Measurements from ENCODE around the gene TCP11. TPM values are rescaled to one million over a fixed set of nuclear protein-coding genes. Genes with fewer than 3 reads are reported as not detected.
A peak's percentile ranks its signal among the peaks of the same experiment; 100 is the strongest.

The TCP11 gene
- total and polyA plus RNA-seq, 2 of the 13 experiments (the other 11 are each of a cell fraction or from before 2014, with no cell fraction given) = 0.04 TPM; not detected in 1

- TF ChIP-seq, protein P1, sequence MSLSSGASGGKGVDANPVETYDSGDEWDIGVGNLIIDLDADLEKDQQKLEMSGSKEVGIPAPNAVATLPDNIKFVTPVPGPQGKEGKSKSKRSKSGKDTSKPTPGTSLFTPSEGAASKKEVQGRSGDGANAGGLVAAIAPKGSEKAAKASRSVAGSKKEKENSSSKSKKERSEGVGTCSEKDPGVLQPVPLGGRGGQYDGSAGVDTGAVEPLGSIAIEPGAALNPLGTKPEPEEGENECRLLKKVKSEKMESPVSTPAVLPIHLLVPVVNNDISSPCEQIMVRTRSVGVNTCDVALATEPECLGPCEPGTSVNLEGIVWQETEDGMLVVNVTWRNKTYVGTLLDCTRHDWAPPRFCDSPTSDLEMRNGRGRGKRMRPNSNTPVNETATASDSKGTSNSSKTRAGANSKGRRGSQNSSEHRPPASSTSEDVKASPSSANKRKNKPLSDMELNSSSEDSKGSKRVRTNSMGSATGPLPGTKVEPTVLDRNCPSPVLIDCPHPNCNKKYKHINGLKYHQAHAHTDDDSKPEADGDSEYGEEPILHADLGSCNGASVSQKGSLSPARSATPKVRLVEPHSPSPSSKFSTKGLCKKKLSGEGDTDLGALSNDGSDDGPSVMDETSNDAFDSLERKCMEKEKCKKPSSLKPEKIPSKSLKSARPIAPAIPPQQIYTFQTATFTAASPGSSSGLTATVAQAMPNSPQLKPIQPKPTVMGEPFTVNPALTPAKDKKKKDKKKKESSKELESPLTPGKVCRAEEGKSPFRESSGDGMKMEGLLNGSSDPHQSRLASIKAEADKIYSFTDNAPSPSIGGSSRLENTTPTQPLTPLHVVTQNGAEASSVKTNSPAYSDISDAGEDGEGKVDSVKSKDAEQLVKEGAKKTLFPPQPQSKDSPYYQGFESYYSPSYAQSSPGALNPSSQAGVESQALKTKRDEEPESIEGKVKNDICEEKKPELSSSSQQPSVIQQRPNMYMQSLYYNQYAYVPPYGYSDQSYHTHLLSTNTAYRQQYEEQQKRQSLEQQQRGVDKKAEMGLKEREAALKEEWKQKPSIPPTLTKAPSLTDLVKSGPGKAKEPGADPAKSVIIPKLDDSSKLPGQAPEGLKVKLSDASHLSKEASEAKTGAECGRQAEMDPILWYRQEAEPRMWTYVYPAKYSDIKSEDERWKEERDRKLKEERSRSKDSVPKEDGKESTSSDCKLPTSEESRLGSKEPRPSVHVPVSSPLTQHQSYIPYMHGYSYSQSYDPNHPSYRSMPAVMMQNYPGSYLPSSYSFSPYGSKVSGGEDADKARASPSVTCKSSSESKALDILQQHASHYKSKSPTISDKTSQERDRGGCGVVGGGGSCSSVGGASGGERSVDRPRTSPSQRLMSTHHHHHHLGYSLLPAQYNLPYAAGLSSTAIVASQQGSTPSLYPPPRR (CRISPR knock-in tag; IDR thresholded peaks at IDR 0.05; ENCODE audit: borderline replicate concordance) = 0 out of 2 replicates have a peak, but pooled peaks have one; percentile 48
- TF ChIP-seq TFDP1 (CRISPR knock-in tag; IDR thresholded peaks at IDR 0.05; ENCODE audit: borderline replicate concordance) (no peak), LCORL (IDR thresholded peaks at IDR 0.05) (no peak), LCORL (CRISPR knock-in tag; IDR thresholded peaks at IDR 0.05) (peak; percentile 74), PATZ1 (CRISPR knock-in tag; IDR thresholded peaks at IDR 0.05) (peak; percentile 62), SIX1 (CRISPR knock-in tag; IDR thresholded peaks at IDR 0.05; ENCODE audit: borderline replicate concordance) (peak; percentile 91), BCL6 (CRISPR knock-in tag; IDR thresholded peaks at IDR 0.05) (0 out of 2 replicates have a peak, but pooled peaks have one; percentile 7), ZNF3 (CRISPR knock-in tag; IDR thresholded peaks at IDR 0.05) (no peak), PLRG1 (conservative IDR thresholded peaks at IDR 0.05) (no peak), SKIL (CRISPR knock-in tag; IDR thresholded peaks at IDR 0.05; ENCODE audit: borderline replicate concordance) (no peak), SRSF4 (IDR thresholded peaks at IDR 0.05; ENCODE audit: low read depth, low read length, poor library complexity, severe bottlenecking) (no peak), NFE2L1 (CRISPR knock-in tag; IDR thresholded peaks at IDR 0.05; ENCODE audit: borderline replicate concordance) (no peak), NR2F6 (IDR thresholded peaks at IDR 0.05) (peak; percentile 49; the same call in 1 of the 2 replicates), NR2F6 (CRISPR knock-in tag; IDR thresholded peaks at IDR 0.05) (peak; percentile 25; the same call in 1 of the 2 replicates), PPARG (CRISPR knock-in tag; conservative IDR thresholded peaks at IDR 0.05) (no peak), KAT2B (IDR thresholded peaks at IDR 0.05; ENCODE audit: borderline replicate concordance, low read depth, low read length) (no peak), ELK4 (CRISPR knock-in tag; IDR thresholded peaks at IDR 0.05; ENCODE audit: borderline replicate concordance) (no peak), FOXK2 (IDR thresholded peaks at IDR 0.05) (no peak)
Measured at GRCh38 chr6:35161776-35162607, 20.9 kb upstream of the TCP11 start (continued).

Measured in HepG2 (cell line).